Stimulated activated CD8-positive, alpha-beta memory T cell treated with anti-CD3 and anti-CD28 coated beads, Interleukin-7, amount 100 ng/mL, for 48 hours (primary cell): ENCODE data around the gene HOXC6.
"Not testable (repeated sequence)": the region's sequence is repeated elsewhere in the genome, so short reads cannot be mapped to it uniquely, and the experiment has no call there.

Experiments
- DNase-seq, 2 donors: peaks; one replicate each; pipeline ENCODE4 v3.0.0-alpha.2; 2020; ENCODE audit warnings: low read depth in 1 of 2; ENCODE audit errors: extremely low read depth in 1 of 2

The HOXC6 gene

GRCh38 chr12:54038284-54038870 lies 10.1 kb downstream of the HOXC6 start:
- no peak for DNase-seq

GRCh38 chr12:54038871-54039414 lies 10.7 kb downstream of the HOXC6 start:
- DNase-seq, result no peak

GRCh38 chr12:54039417-54040147 lies 11.3 kb downstream of the HOXC6 start:
- no peak for DNase-seq

- DNase-seq, result no peak
These were observed 11.9 kb downstream of the HOXC6 start for GRCh38 chr12:54040148-54040494.

- no peak for DNase-seq
These were observed 12.4 kb downstream of the HOXC6 start for GRCh38 chr12:54040648-54041047.

- DNase-seq, result no peak
These were observed 13.0 kb downstream of the HOXC6 start for GRCh38 chr12:54041097-54041690.

GRCh38 chr12:54042033-54042432 lies 13.8 kb downstream of the HOXC6 start:
- DNase-seq, result not testable (repeated sequence)

- DNase-seq, result no peak
These were observed 15.0 kb downstream of the HOXC6 start for GRCh38 chr12:54042970-54043853.

- no peak for DNase-seq
These were observed 16.3 kb downstream of the HOXC6 start for GRCh38 chr12:54044425-54045103.

- DNase-seq, result no peak
These were observed 17.2 kb downstream of the HOXC6 start for GRCh38 chr12:54045401-54045800.

GRCh38 chr12:54045868-54046521 lies 17.8 kb downstream of the HOXC6 start:
- no peak for DNase-seq

- DNase-seq, result no peak
These were observed 18.5 kb downstream of the HOXC6 start for GRCh38 chr12:54046809-54047159.

GRCh38 chr12:54047160-54047963 lies 19.1 kb downstream of the HOXC6 start:
- DNase-seq, result no peak

- DNase-seq, result no peak
These were observed 19.7 kb downstream of the HOXC6 start for GRCh38 chr12:54047964-54048303.

- no peak for DNase-seq
These were observed 20.3 kb downstream of the HOXC6 start for GRCh38 chr12:54048406-54049093.

- DNase-seq, result no peak
These were observed 20.9 kb downstream of the HOXC6 start for GRCh38 chr12:54049108-54049507.

- DNase-seq, result no peak
These were observed 22.2 kb downstream of the HOXC6 start for GRCh38 chr12:54050482-54050810.

GRCh38 chr12:54051026-54051842 lies 23.0 kb downstream of the HOXC6 start:
- no peak for DNase-seq
